Sigmoid colon (tissue), 7 donors: ENCODE data around the gene CYBB. TPM values are rescaled to one million over a fixed set of nuclear protein-coding genes. Genes with fewer than 3 reads are reported as not detected.

Source experiments
- DNase-seq: peaks from one replicate; pipeline ENCODE4 v3.0.0-alpha.2; 2019
- H3K27ac ChIP-seq, 4 donors: fragments of 200-600 bp; sonication (generic); one replicate each; pipeline ENCODE4 v1.5.1; 2016 to 2019; ENCODE audit warnings: mild to moderate bottlenecking in 1 of 4
- H3K27me3 ChIP-seq, 3 donors: fragments of 200-600 bp; sonication (generic); one replicate each; pipeline ENCODE4 v1.5.1; 2019; ENCODE audit warnings: mild to moderate bottlenecking in 1 of 3
- H3K36me3 ChIP-seq, 4 donors: fragments of 200-600 bp; sonication (generic); one replicate each; pipeline ENCODE4 v1.5.1; 2016 to 2019
- H3K4me1 ChIP-seq, 4 donors: fragments of 200-600 bp; sonication (generic); one replicate each; pipeline ENCODE4 v1.5.1; 2017 to 2019
- H3K4me3 ChIP-seq, 4 donors: fragments of 200-600 bp; sonication (generic); one replicate each; pipeline ENCODE4 v1.5.1; 2017 to 2019; ENCODE audit warnings: mild to moderate bottlenecking in 2 of 4, moderate library complexity in 1 of 4
- H3K9me3 ChIP-seq, 4 donors: fragments of 200-600 bp in 3 of 4; sonication (generic) in 3 of 4; one replicate each; pipeline versions ENCODE4 v1.5.1 to v1.6.1; 2013 to 2019
- CTCF ChIP-seq, 4 experiments: fragments of 450-650 bp in 3 of 4; fragments of 200-600 bp in 1 of 4; IDR thresholded peaks; one replicate each; pipeline ENCODE4 v1.5.1; 2016 to 2019; ENCODE audit warnings: antibody characterized with exemption in 4 of 4, mild to moderate bottlenecking in 3 of 4, moderate library complexity in 2 of 4
- EP300 ChIP-seq, 4 donors: sonication (generic); formaldehyde crosslinking; IDR thresholded peaks; one replicate each; pipeline ENCODE4 v1.6.1; 2017; ENCODE audit warnings: antibody characterized with exemption in 4 of 4
- POLR2A ChIP-seq, 2 donors: fragments of 450-650 bp; IDR thresholded peaks; one replicate each; pipeline ENCODE4 v1.6.1; 2016; ENCODE audit warnings: antibody characterized with exemption in 2 of 2, mild to moderate bottlenecking in 2 of 2, moderate library complexity in 2 of 2
- POLR2AphosphoS5 ChIP-seq, 4 donors: sonication (generic); formaldehyde crosslinking; IDR thresholded peaks; one replicate each; pipeline ENCODE4 v1.6.1; 2017; ENCODE audit warnings: antibody characterized with exemption in 4 of 4
- WGBS, 2 donors: extraction: QIAGEN DNeasy Blood & Tissue Kit; methylation state at CpG; one replicate each; pipeline ENCODE4 v1.1.7; 2013; 5-methylcytosine and 5-hydroxymethylcytosine counted together
- intact Hi-C: fragments of 100-400 bp; cut with DNase I; formaldehyde crosslinking; loops from one replicate; pipeline ENCODE4 v1.15.1; 2023
- polyA plus RNA-seq, 3 donors: library from polyadenylated mRNA; stranded (reverse); fragments of 200-250 nt; gene quantifications; one replicate each; pipeline ENCODE4 v1.2.3, GENCODE V29; 2013
- total RNA-seq, 4 donors: library from RNA; depleted of rRNA; stranded (reverse); fragments of >200 nt; gene quantifications; one replicate each; pipeline ENCODE4 v1.1.0, GENCODE V29; 2016
- donor health status: healthy with polysubstance abuse.
- donor health status: Bipolar disorder and iron deficiency.
- donor health status: healthy.

CYBB gene
- total and polyA plus RNA-seq, 7 donors, result 6.0 to 28.5 (median 23.0) TPM

GRCh38 chrX:37846141-37846540, 66.3 kb downstream of the CYBB start:
- no peaks in the 10 kb centered on the region for H3K27me3 ChIP-seq
- H3K36me3 ChIP-seq, result no peaks in the 10 kb centered on the region
- 71 to 81% methylated on average over 3 of the region's 3 CpGs for WGBS, 2 donors
- H3K9me3 ChIP-seq, result no peaks in the 10 kb centered on the region
- no peaks in the 10 kb centered on the region for H3K4me1 ChIP-seq
- intact Hi-C loops, result loop anchor here (2.0 kb wide), 1 partner anchor 481 kb away; the partner anchor contains the start of gene RPGR
- no peak for TF ChIP-seq POLR2A (IDR thresholded peaks at IDR 0.05)
- TF ChIP-seq EP300 (IDR thresholded peaks at IDR 0.05), result no peak
- no peak for TF ChIP-seq CTCF (IDR thresholded peaks at IDR 0.05)
- no peak for TF ChIP-seq POLR2AphosphoS5 (IDR thresholded peaks at IDR 0.05)
- H3K4me3 ChIP-seq, result peak overlapping the region in 3 of 4 donors; percentile 74 to 79 (median 76)
- H3K27ac ChIP-seq, result peak overlapping the region; percentile 87 to 94 (median 88)
- no peak for DNase-seq

GRCh38 chrX:37846558-37846933, 66.7 kb downstream of the CYBB start:
- no peaks in the 10 kb centered on the region for H3K9me3 ChIP-seq
- no peaks in the 10 kb centered on the region for H3K4me1 ChIP-seq
- H3K4me3 ChIP-seq, result peak overlapping the region; percentile 74 to 81 (median 78)
- WGBS, 2 donors, result 49 to 53% methylated on average over 1 of the region's 1 CpG
- intact Hi-C loops, result loop anchor here (2.0 kb wide), 1 partner anchor 480 kb away; the partner anchor contains the start of gene RPGR
- peak overlapping the region; percentile 87 to 94 (median 88) for H3K27ac ChIP-seq
- TF ChIP-seq CTCF (IDR thresholded peaks at IDR 0.05) (no peak), POLR2AphosphoS5 (IDR thresholded peaks at IDR 0.05) (no peak), EP300 (IDR thresholded peaks at IDR 0.05) (no peak), POLR2A (IDR thresholded peaks at IDR 0.05) (no peak)
- no peaks in the 10 kb centered on the region for H3K36me3 ChIP-seq
- no peaks in the 10 kb centered on the region for H3K27me3 ChIP-seq
- no peak for DNase-seq

GRCh38 chrX:37846934-37847732, 67.3 kb downstream of the CYBB start, which contains the start of gene DYNLT3:
TSS of gene DYNLT3 (minus strand) at chrX:37847571. CDS start at chrX:37847510, 61 bp downstream.
- Histone ChIP-seq H3K9me3 (no peaks in the 10 kb centered on the region), H3K4me1 (no peaks in the 10 kb centered on the region), H3K27me3 (no peaks in the 10 kb centered on the region), H3K36me3 (no peaks in the 10 kb centered on the region), H3K27ac (peak within 1 kb of the TSS; percentile 87 to 94 (median 88)), H3K4me3 (peak within 1 kb of the TSS; percentile 74 to 81 (median 78))
- 0 to 6% methylated on average over 67 of the region's 67 CpGs for WGBS, 2 donors
- intact Hi-C loops, result loop anchor here (2.0 kb wide), 1 partner anchor 480 kb away; the partner anchor contains the start of gene RPGR
- DNase-seq, result peak; percentile 90
- TF ChIP-seq POLR2A (IDR thresholded peaks at IDR 0.05), result peak; percentile 65 to 70
- peak; percentile 90 to 95 (median 94) for TF ChIP-seq POLR2AphosphoS5 (IDR thresholded peaks at IDR 0.05)
- TF ChIP-seq CTCF (IDR thresholded peaks at IDR 0.05), result no peak

- Histone ChIP-seq H3K36me3 (no peaks in the 10 kb centered on the region), H3K9me3 (no peaks in the 10 kb centered on the region), H3K27me3 (no peaks in the 10 kb centered on the region), H3K4me3 (peak overlapping the region; percentile 74 to 81 (median 78)), H3K27ac (peak overlapping the region; percentile 87 to 94 (median 88)), H3K4me1 (no peaks in the 10 kb centered on the region)
- no peak for TF ChIP-seq EP300 (IDR thresholded peaks at IDR 0.05)
- TF ChIP-seq POLR2AphosphoS5 (IDR thresholded peaks at IDR 0.05), result no peak
- TF ChIP-seq CTCF (IDR thresholded peaks at IDR 0.05), result no peak
- TF ChIP-seq POLR2A (IDR thresholded peaks at IDR 0.05), result no peak
- intact Hi-C loops, result loop anchor here (2.0 kb wide), 1 partner anchor 479 kb away; the partner anchor contains the start of gene RPGR
- 15% methylated on average over 5 of the region's 5 CpGs for WGBS, 2 donors
- DNase-seq, result no peak
Observed at GRCh38 chrX:37847733-37848197, 67.9 kb downstream of the CYBB start.
